Astrocyte of the cerebellum (primary cell): ENCODE data around the gene THSD4.

ENCODE experiments used
- DNase-seq: peaks from one replicate; pipeline ENCODE4 v3.0.0-alpha.2; 2011; ENCODE audit warnings: low read depth
- H3K4me3 ChIP-seq: 2 replicates; pipeline ENCODE4 v1.5.1; 2011; ENCODE audit warnings: mild to moderate bottlenecking, low read depth, low read length, moderate library complexity
- in situ Hi-C: cut with HindIII; loops from 2 replicates; pipeline ENCODE4 v1.10.0; 2017; ENCODE audit warnings: low sequenced_read_pairs
- TF ChIP-seq, protein P1 (sequence below): IDR thresholded peaks from 2 replicates; pipeline ENCODE4 v1.5.1; 2012; ENCODE audit warnings: low read length, low read depth, moderate library complexity, mild to moderate bottlenecking; ENCODE audit errors: missing control alignments

Gene THSD4

DNA sequence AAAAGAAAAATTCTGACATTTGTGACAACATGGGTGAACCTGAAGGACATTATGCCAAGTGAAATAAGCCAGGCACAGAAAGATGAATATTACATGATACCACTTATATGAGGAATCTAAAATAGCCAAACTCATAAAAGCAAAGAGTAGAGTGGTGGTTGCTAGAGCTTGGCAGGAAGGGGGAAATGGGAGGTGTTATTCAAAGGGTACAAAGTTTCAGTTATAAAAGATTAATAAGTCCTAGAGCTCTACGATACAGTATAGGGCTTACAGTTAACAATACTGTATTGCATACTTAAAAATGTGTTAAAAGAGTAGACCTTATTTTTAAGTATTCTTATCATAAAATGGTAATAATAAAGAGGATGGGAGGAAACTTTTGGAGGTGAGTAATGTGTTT lies 583.5 kb downstream of the THSD4 start:
- TF ChIP-seq, protein P1, sequence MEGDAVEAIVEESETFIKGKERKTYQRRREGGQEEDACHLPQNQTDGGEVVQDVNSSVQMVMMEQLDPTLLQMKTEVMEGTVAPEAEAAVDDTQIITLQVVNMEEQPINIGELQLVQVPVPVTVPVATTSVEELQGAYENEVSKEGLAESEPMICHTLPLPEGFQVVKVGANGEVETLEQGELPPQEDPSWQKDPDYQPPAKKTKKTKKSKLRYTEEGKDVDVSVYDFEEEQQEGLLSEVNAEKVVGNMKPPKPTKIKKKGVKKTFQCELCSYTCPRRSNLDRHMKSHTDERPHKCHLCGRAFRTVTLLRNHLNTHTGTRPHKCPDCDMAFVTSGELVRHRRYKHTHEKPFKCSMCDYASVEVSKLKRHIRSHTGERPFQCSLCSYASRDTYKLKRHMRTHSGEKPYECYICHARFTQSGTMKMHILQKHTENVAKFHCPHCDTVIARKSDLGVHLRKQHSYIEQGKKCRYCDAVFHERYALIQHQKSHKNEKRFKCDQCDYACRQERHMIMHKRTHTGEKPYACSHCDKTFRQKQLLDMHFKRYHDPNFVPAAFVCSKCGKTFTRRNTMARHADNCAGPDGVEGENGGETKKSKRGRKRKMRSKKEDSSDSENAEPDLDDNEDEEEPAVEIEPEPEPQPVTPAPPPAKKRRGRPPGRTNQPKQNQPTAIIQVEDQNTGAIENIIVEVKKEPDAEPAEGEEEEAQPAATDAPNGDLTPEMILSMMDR: no peak
- H3K4me3 ChIP-seq: no peak overlapping the region
- no peak for DNase-seq
- in situ Hi-C loops: no loop called here

DNA sequence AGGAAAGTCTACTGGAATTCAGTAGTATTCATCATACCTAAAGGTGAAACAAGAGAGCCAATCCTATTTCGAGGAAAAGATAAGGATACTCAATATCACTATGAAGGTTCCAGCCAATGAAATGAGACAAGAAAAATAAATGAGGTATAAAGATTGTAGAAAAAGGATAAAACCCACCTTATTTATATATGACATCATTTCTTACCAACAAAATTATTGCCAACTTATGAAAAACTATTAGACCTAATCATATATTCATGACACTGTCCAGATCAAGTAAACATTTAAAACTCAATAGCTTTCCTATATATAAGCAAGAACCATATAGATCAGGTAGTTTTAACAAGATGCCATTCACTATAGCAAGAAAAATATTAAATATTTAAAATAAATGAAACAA lies 584.7 kb downstream of the THSD4 start:
- in situ Hi-C loops: no loop called here
- H3K4me3 ChIP-seq: no peak overlapping the region
- TF ChIP-seq, protein P1: no peak
- DNase-seq: no peak

DNA sequence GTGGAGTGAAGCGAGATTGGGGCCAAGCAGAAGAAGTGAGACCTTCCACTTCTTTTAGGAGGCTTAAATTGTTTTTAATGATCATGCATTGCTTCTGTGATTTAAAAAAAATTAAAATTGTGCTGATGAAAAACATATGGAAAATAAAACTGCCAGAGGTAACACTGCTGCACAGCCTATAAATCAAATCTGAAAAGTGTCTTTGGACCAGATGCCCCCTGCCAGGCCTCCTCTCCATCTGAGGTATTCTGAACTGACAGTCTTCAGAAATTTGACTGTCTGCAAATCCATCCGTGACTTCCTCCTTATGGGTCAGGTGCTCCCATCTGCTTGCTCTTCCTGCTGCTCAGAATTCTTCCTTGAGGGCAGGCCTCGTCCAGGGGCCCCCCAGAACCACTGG lies 586.5 kb downstream of the THSD4 start:
- H3K4me3 ChIP-seq: no peak overlapping the region
- TF ChIP-seq, protein P1: no peak
- in situ Hi-C loops: no loop called here
- no peak for DNase-seq

DNA sequence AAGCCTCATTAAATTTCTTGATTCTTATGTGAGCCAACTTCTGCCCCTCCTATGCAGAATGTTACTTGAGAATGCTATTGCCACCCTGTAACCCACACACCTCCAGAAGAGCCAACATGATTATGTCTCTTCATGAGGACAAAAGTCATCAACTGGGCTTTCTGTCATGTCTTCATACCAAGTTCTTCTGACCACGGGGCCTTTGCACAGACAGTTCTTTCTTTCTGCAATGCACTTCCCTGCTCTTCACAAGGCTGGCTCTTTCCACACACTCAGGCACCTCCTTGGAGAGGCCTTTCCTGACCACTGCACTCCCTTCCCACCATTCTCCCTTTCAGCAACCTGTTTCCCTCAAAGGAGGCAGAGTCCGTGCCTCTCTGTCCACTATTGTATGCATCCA lies 587.2 kb downstream of the THSD4 start:
- in situ Hi-C loops: no loop called here
- H3K4me3 ChIP-seq: no peak overlapping the region
- TF ChIP-seq, protein P1: no peak
- no peak for DNase-seq

DNA sequence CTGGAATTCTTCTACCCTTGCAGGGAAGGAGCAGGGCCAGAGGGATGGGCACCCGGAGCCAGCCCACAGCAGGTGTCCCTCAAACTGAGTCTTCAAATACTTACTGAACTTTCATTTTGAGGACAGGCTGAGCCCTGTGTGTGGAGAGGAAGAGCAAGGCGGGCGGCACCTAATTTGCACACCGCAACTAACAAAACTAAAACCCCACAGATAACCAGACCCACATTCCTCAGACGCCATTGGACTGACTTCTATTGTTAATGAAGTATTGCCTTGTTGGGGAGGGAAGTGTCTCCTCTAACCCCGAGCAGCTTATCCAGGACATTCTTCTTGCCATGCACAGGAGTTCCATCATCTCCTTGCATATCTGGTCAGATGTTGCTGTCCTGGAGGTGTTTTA lies 589.9 kb downstream of the THSD4 start:
- DNase-seq: peak; percentile 49
- H3K4me3 ChIP-seq: no peak overlapping the region
- TF ChIP-seq, protein P1: no peak
- in situ Hi-C loops: no loop called here

DNA sequence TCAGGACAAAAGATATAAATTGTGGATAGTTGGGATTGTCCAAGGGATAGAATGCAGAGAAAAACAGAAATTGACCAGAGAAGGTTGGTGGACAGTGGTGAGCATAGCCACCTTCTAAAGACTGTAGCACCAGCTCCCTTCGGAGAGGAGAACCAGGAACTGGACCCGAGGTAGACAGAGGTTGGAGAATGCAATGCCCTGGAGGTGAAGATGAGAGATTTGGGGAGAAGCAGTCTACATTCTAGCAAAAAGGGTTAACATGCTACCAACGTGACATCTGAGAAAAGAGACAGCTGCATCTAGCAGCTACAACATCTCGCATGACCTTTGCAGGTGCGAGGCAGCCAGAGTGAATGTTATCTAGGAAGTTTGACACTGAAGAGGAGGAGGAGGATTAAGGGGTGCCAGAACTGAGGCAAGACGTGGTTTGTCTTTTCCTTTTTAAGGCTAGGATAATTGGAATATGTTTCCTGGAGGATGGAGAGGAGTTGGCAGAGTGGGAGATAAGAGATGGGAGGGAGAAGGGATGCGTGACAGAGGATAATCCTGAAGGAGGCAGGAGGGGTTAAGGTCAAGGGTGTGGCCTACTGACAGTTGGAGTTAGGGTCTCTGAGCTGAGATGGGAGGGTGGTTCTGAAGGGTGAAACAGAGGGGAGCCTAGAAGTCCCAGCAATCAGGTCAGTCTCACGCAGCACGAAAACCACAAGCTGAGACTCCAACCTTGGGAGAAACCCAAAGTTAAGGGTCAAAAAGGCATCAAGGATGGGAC lies 591.4 kb downstream of the THSD4 start:
- no peak overlapping the region for H3K4me3 ChIP-seq
- TF ChIP-seq, protein P1: no peak
- no peak for DNase-seq
- in situ Hi-C loops: no loop called here
